Activated T-cell treated with anti-CD3 and anti-CD28 coated beads, Interleukin-2, amount 50 U/mL, for 4 hours (primary cell): ENCODE data around the gene NEK9. TPM values are rescaled to one million over a fixed set of nuclear protein-coding genes. Genes with fewer than 3 reads are reported as not detected.
"Not testable (repeated sequence)": the region's sequence is repeated elsewhere in the genome, so short reads cannot be mapped to it uniquely, and the experiment has no call there.

Experiments used
- ATAC-seq, 2 donors: fragments of 200-7000 bp; cut with Tn5 transposase; one replicate each; pipeline ENCODE4 v1.10.0; 2021
- DNase-seq: peaks from one replicate; pipeline ENCODE4 v3.0.0-alpha.2; 2020
- H3K27me3 Mint-ChIP-seq: one replicate; pipeline ENCODE4 v1.8.0; 2021; ENCODE audit warnings: low read depth, mixed read lengths
- H3K36me3 Mint-ChIP-seq: one replicate; pipeline ENCODE4 v1.8.0; 2022; ENCODE audit warnings: mixed read lengths; ENCODE audit not compliant: insufficient read depth
- H3K4me1 Mint-ChIP-seq: one replicate; pipeline ENCODE4 v1.8.0; 2021; ENCODE audit warnings: low read depth, mixed read lengths
- H3K4me3 Mint-ChIP-seq: one replicate; pipeline ENCODE4 v1.8.0; 2021; ENCODE audit warnings: mild to moderate bottlenecking, moderate library complexity, mixed read lengths
- H3K9me3 Mint-ChIP-seq: one replicate; pipeline ENCODE4 v1.8.0; 2021; ENCODE audit warnings: mixed read lengths
- total RNA-seq, 3 donors: library from RNA; stranded (reverse); gene quantifications; one replicate each; pipeline ENCODE4 v1.2.1, GENCODE V29; 2021

NEK9 gene
- total RNA-seq, 3 donors from 2014 or later = 48.5 to 51.2 (median 50.4) TPM

DNA sequence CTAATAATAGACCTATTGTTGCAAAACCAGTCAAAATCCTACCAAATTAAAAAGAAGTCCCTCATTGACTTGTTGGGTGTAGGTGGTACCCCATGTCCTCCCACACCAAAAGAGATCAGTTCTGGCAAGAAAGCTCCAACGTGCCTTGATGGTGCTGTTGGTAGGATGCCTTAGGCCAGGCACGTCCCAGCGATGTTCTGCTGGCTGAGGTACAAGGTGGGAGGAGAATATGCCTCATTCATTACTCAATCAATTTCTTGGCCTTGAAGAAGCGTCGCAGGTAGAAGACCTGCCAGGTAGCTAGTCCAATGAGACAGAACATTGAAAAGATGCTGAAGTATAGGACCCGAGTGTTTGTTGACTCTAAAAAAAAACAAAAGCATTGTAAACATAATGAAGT is 7.8 kb upstream of the NEK9 start:
- Mint-ChIP-seq H3K27me3 (no peaks in the 10 kb centered on the region), H3K36me3 (peaks cover 34% of the 10 kb centered on the region), H3K9me3 (no peaks in the 10 kb centered on the region), H3K4me3 (no peak overlapping the region), H3K4me1 (peaks cover 25% of the 10 kb centered on the region)
- no peak for ATAC-seq
- no peak for DNase-seq

DNA sequence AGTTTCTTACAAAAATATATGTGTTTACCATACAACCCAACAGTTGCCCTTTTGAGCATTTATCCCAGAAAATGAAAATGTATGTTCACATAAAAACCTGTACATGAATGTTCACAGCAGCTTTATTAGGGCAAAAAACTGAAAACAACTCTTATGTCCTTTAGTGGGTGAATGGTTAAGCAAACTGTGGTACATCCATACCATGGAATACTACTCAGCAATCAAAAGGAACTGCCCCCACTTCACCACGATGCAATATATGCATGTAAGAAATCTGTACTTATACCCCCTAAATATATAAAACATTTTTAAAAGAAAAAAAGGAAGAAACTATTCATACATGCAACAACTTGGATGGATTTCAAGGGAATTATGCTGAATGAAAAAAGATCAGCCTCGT is 6.7 kb upstream of the NEK9 start:
- no peak for ATAC-seq
- no peak for DNase-seq
- H3K4me3 Mint-ChIP-seq = no peak overlapping the region
- no peaks in the 10 kb centered on the region for H3K27me3 Mint-ChIP-seq
- peaks cover 17% of the 10 kb centered on the region for H3K4me1 Mint-ChIP-seq
- H3K36me3 Mint-ChIP-seq = peaks cover 34% of the 10 kb centered on the region
- H3K9me3 Mint-ChIP-seq = no peaks in the 10 kb centered on the region

DNA sequence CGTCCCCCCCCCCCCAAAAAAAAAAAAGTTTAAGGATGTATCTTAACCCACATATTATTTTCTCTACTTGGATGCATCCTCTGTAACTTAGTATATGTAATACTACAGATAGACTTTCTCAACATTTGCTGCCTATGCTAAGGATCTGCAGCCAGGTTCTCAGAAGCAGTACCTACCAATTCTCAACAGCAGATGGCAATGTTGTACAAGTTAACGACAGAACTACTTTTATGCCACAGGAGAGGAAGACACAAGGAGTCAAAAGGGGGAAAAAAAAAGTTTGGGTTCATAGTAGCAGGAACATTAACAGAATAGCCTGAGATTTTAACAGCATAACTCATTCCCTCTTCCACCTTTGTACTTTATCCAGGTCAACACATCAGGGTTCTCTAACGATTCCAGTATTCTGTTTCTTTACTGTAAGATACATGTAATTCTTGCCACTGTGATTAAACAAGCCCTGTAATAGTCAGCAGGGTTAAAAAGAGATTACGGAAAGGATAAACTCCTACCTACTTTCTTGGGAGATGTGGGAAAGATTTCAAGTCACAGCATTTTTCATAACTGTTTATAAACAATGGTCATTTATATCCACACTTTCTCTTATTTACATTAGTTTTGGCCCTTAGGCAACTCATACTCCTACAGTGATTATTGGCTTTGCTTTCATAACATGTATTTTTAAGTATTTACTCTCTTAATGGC is 5.7 kb upstream of the NEK9 start:
- ATAC-seq (peak; percentile 83 to 91), DNase-seq (peak; percentile 28)
- no peaks in the 10 kb centered on the region for H3K9me3 Mint-ChIP-seq
- peaks cover 17% of the 10 kb centered on the region for H3K4me1 Mint-ChIP-seq
- no peaks in the 10 kb centered on the region for H3K27me3 Mint-ChIP-seq
- peaks cover 36% of the 10 kb centered on the region for H3K36me3 Mint-ChIP-seq
- no peak overlapping the region for H3K4me3 Mint-ChIP-seq

DNA sequence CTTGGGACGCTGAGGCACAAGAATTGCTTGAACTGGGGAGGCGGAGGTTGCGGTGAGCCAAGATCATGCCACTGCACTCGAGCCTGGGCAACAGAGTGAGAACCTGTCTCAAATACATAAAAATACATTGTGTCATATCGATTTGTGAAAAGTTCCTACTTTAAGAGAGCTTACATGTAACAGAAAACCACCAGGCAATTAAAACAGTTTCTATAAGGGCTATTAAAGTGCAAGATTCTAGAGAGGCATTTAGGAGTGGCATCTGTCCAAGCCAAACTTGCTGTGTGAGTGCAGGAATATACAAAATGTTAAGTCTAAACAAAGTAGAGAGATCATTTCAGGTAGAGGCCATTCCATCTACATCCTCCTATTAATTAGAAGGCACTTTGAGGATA is 1.7 kb upstream of the NEK9 start:
- no peak for ATAC-seq
- H3K4me3 Mint-ChIP-seq = peak overlapping the region; percentile 57
- no peaks in the 10 kb centered on the region for H3K27me3 Mint-ChIP-seq

DNA sequence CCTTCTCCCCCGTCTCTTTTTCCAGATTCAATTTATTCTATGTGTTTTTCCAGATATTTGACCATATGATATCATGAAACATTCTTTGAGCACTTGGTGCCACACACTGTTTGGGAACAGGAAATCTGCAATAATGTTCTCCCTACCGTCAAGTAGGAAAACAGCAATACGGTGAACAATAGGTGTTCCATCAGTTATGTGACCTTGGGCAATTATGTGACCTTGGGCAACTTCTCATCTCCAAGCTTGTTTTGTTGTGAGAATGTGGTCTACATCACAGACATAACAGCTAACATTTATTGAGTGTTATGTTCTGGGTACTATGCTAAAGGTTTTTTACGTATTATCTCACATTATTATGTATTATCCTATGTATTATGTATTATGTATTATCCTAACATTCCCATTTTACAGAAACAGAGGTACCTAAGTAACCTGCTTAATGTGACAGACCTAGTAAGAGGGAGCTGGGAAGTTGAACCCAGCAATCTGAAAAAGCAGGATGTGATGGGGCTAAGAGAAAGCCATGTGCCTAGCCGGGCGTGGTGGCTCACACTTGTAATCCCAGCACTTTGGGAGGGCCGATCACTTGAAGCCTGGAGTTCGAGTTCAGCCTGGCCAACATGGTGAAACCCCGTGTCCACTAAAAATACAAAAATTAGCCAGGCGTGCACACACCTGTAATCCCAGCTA is 1.2 kb upstream of the NEK9 start:
- ATAC-seq (no peak), DNase-seq (no peak)
- no peaks in the 10 kb centered on the region for H3K27me3 Mint-ChIP-seq
- H3K36me3 Mint-ChIP-seq = peaks cover 18% of the 10 kb centered on the region
- H3K9me3 Mint-ChIP-seq = no peaks in the 10 kb centered on the region
- H3K4me1 Mint-ChIP-seq = peaks cover 39% of the 10 kb centered on the region
- H3K4me3 Mint-ChIP-seq = peak overlapping the region; percentile 97

More for the DNA sequence above, 1.7 kb upstream of the NEK9 start:
- peaks cover 39% of the 10 kb centered on the region for H3K4me1 Mint-ChIP-seq
- H3K9me3 Mint-ChIP-seq = no peaks in the 10 kb centered on the region
- H3K36me3 Mint-ChIP-seq = peaks cover 23% of the 10 kb centered on the region
- DNase-seq = no peak

DNA sequence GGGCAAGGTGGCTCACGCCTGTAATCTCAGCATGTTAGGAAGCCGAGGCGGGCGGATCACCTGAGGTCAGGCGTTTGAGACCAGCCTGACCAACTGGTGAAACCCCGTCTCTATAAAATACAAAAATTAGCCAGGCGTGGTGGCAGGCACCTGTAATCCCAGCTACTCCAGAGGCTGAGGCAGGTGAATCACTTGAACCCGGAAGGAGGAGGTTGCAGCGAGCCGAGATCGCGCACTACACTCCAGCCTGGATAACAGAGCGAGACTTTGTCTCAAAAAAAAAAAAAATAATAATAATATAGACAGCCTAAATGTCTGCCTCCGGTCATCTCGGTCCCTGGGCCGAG is 599 bp upstream of the NEK9 start:
- Mint-ChIP-seq H3K4me1 (peaks cover 35% of the 10 kb centered on the region), H3K4me3 (peak overlapping the region; percentile 97), H3K36me3 (peaks cover 13% of the 10 kb centered on the region)
- not testable (repeated sequence) for DNase-seq, H3K27me3 Mint-ChIP-seq, H3K9me3 Mint-ChIP-seq, ATAC-seq

DNA sequence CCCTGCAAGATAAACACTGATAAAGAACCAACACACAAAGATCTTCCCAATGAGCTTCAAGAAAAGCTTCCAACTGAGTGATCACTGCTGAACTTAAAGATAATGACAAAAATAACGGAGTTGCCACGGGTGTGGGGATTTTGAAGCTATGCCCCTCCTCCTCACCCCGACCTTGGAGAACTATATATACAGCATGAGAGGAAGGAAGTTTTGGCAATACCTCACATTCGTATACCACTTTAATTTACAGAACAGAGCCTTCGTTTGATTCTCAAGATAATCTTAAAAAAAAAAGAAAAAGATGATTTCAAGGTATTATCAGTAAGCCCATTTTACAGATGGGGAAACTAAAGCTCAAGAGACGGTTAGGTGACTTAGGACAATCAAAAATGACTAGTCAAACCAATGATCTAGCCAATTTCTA is 715 bp downstream of the NEK9 start:
- Mint-ChIP-seq H3K36me3 (peaks cover 16% of the 10 kb centered on the region), H3K4me3 (peak overlapping the region; percentile 97), H3K9me3 (no peaks in the 10 kb centered on the region), H3K4me1 (peaks cover 37% of the 10 kb centered on the region), H3K27me3 (no peaks in the 10 kb centered on the region)
- no peak for ATAC-seq
- DNase-seq = no peak

DNA sequence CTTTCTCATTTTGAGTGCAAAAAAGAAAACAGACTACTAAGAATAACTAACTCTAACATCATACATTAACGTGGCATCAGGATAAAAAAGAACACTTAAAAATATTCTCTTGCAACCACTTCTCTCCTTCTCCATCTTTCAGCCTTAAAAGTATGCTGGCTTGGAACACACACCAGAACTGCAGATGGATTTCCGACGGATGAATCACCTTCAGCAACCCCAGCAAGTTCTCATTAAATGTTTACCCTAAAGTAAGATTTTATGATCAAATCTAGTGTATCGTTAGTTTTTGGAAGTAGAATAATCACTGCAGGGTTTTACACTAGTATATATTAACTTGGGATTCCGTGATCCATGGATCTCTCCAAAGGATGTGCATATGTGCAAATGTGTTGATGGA is 1.2 kb downstream of the NEK9 start:
- DNase-seq (no peak), ATAC-seq (no peak)
- Mint-ChIP-seq H3K4me1 (peaks cover 37% of the 10 kb centered on the region), H3K36me3 (peaks cover 16% of the 10 kb centered on the region), H3K27me3 (no peaks in the 10 kb centered on the region), H3K9me3 (no peaks in the 10 kb centered on the region), H3K4me3 (peak overlapping the region; percentile 97)

DNA sequence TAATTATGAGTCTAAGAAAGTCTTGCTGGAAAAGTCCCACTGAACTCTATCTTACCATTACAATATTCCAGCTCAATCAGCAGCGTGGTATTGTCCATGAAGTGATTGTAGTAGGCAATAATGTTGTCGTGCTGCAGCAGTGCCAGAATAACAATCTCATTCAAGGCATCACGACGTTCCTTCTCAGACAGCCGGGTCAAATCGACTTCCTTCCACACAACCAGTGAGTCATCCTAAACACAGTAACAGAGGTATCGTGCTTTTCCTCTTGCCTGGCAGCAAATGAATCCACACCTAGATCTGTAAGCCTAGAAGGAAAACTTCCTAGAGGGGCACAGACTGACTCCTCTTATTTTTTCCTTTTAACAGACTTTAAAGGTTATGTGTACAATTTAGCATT is 2.9 kb downstream of the NEK9 start:
- H3K9me3 Mint-ChIP-seq = no peaks in the 10 kb centered on the region
- H3K4me3 Mint-ChIP-seq = peak overlapping the region; percentile 29

DNA sequence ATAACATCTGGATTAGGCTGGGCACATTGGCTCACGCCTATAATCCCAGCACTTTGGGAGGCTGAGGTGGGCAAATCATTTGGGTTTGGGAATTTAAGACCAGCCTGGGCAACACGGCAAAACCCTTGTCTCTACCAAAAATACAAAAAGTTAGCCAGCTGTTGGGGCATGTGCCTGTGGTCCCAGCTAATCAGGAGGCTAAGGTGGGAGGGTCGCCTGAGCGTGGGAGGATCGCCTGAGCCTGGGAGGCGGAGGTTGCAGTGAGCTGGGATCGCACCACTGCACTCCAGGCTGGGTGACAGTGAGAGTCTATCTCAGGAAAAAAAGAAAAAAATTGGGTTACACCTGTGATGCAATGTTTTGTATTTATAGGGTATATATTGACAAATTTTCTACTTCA is 5.3 kb downstream of the NEK9 start:
- Mint-ChIP-seq H3K4me3 (no peak overlapping the region), H3K4me1 (peaks cover 33% of the 10 kb centered on the region), H3K9me3 (no peaks in the 10 kb centered on the region), H3K36me3 (peaks cover 31% of the 10 kb centered on the region), H3K27me3 (no peaks in the 10 kb centered on the region)
- no peak for DNase-seq
- ATAC-seq = no peak

More for the DNA sequence above, 2.9 kb downstream of the NEK9 start:
- peaks cover 43% of the 10 kb centered on the region for H3K4me1 Mint-ChIP-seq
- DNase-seq = no peak
- no peaks in the 10 kb centered on the region for H3K27me3 Mint-ChIP-seq
- ATAC-seq = peak in 1 of 2 donors; percentile 13
- peaks cover 25% of the 10 kb centered on the region for H3K36me3 Mint-ChIP-seq

DNA sequence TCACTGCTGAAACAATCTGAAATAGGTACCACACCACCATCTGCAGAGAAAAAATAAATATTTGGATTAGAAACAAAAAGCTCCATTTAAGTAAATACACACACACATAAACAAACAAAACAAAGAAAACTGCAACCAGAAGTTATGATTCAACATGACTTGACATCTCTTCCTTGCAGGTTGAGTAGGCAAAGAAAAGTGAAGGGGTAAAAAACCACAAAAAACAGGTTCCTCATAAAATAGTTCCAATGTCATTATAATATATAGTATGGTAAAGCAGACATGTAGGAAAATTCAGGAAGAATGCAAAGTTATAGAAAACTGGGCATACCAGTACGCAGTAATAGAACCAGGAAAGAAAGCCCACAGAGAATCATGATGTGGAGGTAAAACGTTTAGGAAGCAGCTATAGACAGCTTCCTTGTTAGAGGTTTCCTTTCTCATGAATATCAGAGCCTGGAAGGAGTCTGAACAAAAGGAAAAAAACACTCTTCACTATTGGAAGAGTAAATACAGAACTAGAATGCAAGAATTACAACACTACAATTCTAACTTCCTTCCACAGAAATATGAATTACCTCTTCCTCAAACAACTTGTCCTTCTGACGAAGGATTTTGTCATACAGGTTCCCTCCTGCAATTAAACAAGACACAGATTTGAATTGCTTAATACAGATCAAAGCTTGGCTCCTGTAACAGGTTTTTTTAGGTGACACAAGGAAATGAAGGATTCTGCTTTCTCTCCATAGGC is 6.1 kb downstream of the NEK9 start:
- H3K4me1 Mint-ChIP-seq = peaks cover 29% of the 10 kb centered on the region
- H3K9me3 Mint-ChIP-seq = no peaks in the 10 kb centered on the region
- no peaks in the 10 kb centered on the region for H3K27me3 Mint-ChIP-seq
- no peak overlapping the region for H3K4me3 Mint-ChIP-seq
- no peak for DNase-seq
- ATAC-seq = no peak
- H3K36me3 Mint-ChIP-seq = peaks cover 29% of the 10 kb centered on the region

DNA sequence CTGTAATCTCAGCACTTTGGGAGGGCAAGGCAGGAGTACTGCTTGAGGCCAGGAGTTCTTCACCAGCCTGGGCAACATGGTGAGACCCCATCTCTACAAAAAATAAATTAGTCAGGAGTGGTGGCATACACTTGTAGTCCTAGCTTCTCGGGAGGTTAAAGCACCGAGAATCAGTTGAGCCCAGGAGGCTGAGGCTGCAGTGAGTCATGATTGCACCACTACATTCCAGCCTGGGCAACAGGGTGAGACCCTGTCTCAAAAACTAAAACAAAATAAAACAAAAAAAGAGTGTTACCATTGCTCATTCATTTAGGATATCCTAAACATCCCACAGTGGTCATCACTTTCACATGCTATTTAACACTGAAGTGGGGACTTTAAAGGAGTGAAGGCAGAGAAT is 7.8 kb downstream of the NEK9 start:
- Mint-ChIP-seq H3K4me1 (peaks cover 18% of the 10 kb centered on the region), H3K4me3 (no peak overlapping the region), H3K27me3 (no peaks in the 10 kb centered on the region), H3K36me3 (peaks cover 31% of the 10 kb centered on the region), H3K9me3 (no peaks in the 10 kb centered on the region)
- no peak for DNase-seq
- ATAC-seq = no peak

DNA sequence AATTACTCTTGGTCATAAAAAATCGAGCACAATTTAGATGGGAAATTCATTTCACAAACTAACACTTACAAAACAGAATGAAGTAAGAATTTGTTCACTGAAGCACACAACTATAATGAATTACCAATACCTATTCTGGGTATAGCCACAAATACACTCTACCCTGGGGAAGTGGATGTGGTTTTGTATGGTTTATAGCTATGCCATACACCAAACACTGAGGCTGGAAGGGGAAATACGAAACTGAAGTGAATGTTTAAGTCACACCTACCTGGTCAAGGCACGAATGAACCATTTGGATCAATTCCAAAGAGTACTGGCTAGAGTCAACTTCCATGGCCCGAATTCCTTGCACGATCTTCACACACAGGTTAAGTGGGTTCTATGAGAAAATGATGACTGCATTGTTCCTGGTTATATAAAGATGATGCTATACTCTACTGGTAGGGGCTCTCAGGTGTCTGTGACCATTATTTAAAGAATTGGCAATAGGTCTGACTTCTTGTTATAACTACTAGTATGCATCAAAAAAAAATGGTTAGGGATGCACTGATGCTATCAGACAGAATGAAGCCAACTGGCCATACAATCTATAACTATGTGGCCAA is 12.8 kb downstream of the NEK9 start:
- Mint-ChIP-seq H3K9me3 (no peaks in the 10 kb centered on the region), H3K27me3 (no peaks in the 10 kb centered on the region), H3K4me1 (peaks cover 10% of the 10 kb centered on the region), H3K4me3 (no peak overlapping the region), H3K36me3 (peaks cover 49% of the 10 kb centered on the region)
- DNase-seq (no peak), ATAC-seq (no peak)

DNA sequence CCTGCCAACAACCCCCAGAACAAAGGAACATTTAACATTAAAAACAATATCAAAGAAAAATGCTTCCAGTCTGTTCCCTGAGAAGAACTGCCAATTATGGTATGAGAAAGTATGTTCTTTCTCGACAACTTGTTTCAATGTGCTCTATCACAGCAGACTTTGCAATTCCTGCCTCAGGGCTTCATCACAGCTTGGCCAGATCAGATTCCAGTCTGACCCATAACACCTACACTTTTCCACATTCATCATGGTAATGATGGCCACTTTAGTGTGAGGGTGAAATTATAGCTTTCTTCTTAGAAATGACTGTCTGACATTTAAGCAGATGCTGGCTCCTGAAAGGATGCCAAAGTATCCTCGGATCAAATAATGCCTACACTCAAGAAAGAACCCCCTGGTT is 17.0 kb downstream of the NEK9 start:
- no peak for DNase-seq
- ATAC-seq = no peak
- peaks cover 54% of the 10 kb centered on the region for H3K36me3 Mint-ChIP-seq
- no peaks in the 10 kb centered on the region for H3K9me3 Mint-ChIP-seq
- H3K27me3 Mint-ChIP-seq = no peaks in the 10 kb centered on the region
- H3K4me1 Mint-ChIP-seq = peaks cover 10% of the 10 kb centered on the region
- no peak overlapping the region for H3K4me3 Mint-ChIP-seq
